ENCODE data around the gene ADAMTS4. TPM values are rescaled to one million over a fixed set of nuclear protein-coding genes. Genes with fewer than 3 reads are reported as not detected.

The ADAMTS4 gene
- total and polyA plus RNA-seq, 9 of the 15 experiments (the other 6 are each of a cell fraction or from before 2014, with no cell fraction given): 0.07 to 3.7 (median 0.41) TPM

DNA sequence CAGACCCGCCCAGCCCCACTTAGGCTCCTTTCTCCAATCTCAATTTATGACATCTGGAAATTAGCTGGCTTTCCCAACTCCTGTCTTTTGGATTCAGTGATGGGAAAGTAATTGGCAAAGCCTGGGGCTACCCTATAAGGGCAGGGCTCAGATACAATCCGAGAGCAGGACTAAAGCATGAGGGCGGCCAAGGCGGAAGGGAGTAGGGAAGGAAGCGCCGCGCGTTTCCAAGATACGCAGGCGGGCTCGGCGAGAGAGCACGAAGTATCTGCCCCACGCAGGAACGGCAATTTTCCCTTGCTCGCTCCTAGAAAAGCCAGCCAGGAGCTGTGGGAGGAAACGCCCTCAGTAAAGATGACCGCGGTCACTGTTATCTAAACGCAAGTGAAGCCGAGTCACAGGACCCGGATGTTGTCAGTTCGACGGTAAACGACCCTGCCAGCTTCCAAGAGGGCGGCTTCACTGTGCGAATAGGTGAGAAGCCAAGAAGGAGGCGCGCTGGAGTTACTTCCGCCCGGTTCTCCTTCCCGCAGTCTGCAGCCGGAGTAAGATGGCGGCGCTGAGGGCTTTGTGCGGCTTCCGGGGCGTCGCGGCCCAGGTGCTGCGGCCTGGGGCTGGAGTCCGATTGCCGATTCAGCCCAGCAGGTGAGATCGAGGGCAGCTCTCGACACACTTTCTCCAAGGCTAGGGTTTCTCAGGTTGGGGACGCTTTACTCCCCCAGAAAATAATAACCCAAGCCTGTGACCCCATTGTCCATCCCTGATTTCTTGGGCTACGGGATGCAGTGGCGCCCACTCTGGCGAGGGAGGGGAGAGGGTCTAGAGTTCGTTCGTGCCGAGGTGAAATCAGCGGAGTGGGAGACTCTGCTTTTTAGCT lies 3.2 kb upstream of the ADAMTS4 start, which contains the start of gene NDUFS2 (continued):
- TF ChIP-seq, protein P1, sequence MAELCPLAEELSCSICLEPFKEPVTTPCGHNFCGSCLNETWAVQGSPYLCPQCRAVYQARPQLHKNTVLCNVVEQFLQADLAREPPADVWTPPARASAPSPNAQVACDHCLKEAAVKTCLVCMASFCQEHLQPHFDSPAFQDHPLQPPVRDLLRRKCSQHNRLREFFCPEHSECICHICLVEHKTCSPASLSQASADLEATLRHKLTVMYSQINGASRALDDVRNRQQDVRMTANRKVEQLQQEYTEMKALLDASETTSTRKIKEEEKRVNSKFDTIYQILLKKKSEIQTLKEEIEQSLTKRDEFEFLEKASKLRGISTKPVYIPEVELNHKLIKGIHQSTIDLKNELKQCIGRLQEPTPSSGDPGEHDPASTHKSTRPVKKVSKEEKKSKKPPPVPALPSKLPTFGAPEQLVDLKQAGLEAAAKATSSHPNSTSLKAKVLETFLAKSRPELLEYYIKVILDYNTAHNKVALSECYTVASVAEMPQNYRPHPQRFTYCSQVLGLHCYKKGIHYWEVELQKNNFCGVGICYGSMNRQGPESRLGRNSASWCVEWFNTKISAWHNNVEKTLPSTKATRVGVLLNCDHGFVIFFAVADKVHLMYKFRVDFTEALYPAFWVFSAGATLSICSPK (IDR thresholded peaks at IDR 0.05; ENCODE audit: borderline replicate concordance): no peak
- TF ChIP-seq, protein P2, sequence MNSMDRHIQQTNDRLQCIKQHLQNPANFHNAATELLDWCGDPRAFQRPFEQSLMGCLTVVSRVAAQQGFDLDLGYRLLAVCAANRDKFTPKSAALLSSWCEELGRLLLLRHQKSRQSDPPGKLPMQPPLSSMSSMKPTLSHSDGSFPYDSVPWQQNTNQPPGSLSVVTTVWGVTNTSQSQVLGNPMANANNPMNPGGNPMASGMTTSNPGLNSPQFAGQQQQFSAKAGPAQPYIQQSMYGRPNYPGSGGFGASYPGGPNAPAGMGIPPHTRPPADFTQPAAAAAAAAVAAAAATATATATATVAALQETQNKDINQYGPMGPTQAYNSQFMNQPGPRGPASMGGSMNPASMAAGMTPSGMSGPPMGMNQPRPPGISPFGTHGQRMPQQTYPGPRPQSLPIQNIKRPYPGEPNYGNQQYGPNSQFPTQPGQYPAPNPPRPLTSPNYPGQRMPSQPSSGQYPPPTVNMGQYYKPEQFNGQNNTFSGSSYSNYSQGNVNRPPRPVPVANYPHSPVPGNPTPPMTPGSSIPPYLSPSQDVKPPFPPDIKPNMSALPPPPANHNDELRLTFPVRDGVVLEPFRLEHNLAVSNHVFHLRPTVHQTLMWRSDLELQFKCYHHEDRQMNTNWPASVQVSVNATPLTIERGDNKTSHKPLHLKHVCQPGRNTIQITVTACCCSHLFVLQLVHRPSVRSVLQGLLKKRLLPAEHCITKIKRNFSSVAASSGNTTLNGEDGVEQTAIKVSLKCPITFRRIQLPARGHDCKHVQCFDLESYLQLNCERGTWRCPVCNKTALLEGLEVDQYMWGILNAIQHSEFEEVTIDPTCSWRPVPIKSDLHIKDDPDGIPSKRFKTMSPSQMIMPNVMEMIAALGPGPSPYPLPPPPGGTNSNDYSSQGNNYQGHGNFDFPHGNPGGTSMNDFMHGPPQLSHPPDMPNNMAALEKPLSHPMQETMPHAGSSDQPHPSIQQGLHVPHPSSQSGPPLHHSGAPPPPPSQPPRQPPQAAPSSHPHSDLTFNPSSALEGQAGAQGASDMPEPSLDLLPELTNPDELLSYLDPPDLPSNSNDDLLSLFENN (IDR thresholded peaks at IDR 0.05; ENCODE audit: low read depth in 2 of 2, low read length in 2 of 2): no peak; a peak in 1 of 4 replicates
- TF ChIP-seq HLTF (IDR thresholded peaks at IDR 0.05) (no peak), ZNF124 (CRISPR knock-in tag; IDR thresholded peaks at IDR 0.05) (no peak), SNIP1 (IDR thresholded peaks at IDR 0.05; ENCODE audit: low read depth) (no peak), CHD2 (IDR thresholded peaks at IDR 0.05; ENCODE audit: low read depth, low read length) (no peak), ZNF444 (CRISPR knock-in tag; IDR thresholded peaks at IDR 0.05) (no peak), ZNF76 (CRISPR knock-in tag; IDR thresholded peaks at IDR 0.05; ENCODE audit: borderline replicate concordance) (no peak), NR2C1 (IDR thresholded peaks at IDR 0.05) (peak; percentile 97), NR2C1 (tag; IDR thresholded peaks at IDR 0.05) (peak; percentile 99), PTRF (tag; IDR thresholded peaks at IDR 0.05) (no peak), TGIF2 (CRISPR knock-in tag; IDR thresholded peaks at IDR 0.05) (no peak), GABPA (tag; conservative IDR thresholded peaks at IDR 0.05; ENCODE audit: low read depth) (peak; percentile 97), ATF1 (CRISPR knock-in tag; IDR thresholded peaks at IDR 0.05) (no peak), ATF1 (tag; IDR thresholded peaks at IDR 0.05) (peak; percentile 94), ESRRA (IDR thresholded peaks at IDR 0.05; ENCODE audit: borderline replicate concordance, low read depth) (peak; percentile 91), MTA2 (IDR thresholded peaks at IDR 0.05; ENCODE audit: low read depth) (no peak), MEIS2 (IDR thresholded peaks at IDR 0.05; ENCODE audit: partially characterized antibody) (no peak)
- TF ChIP-seq, protein P3, sequence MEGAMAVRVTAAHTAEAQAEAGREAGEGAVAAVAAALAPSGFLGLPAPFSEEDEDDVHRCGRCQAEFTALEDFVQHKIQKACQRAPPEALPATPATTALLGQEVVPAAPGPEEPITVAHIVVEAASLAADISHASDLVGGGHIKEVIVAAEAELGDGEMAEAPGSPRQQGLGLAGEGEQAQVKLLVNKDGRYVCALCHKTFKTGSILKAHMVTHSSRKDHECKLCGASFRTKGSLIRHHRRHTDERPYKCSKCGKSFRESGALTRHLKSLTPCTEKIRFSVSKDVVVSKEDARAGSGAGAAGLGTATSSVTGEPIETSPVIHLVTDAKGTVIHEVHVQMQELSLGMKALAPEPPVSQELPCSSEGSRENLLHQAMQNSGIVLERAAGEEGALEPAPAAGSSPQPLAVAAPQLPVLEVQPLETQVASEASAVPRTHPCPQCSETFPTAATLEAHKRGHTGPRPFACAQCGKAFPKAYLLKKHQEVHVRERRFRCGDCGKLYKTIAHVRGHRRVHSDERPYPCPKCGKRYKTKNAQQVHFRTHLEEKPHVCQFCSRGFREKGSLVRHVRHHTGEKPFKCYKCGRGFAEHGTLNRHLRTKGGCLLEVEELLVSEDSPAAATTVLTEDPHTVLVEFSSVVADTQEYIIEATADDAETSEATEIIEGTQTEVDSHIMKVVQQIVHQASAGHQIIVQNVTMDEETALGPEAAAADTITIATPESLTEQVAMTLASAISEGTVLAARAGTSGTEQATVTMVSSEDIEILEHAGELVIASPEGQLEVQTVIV (CRISPR knock-in tag; IDR thresholded peaks at IDR 0.05; ENCODE audit: borderline replicate concordance): no peak
- TF ChIP-seq, protein P4, sequence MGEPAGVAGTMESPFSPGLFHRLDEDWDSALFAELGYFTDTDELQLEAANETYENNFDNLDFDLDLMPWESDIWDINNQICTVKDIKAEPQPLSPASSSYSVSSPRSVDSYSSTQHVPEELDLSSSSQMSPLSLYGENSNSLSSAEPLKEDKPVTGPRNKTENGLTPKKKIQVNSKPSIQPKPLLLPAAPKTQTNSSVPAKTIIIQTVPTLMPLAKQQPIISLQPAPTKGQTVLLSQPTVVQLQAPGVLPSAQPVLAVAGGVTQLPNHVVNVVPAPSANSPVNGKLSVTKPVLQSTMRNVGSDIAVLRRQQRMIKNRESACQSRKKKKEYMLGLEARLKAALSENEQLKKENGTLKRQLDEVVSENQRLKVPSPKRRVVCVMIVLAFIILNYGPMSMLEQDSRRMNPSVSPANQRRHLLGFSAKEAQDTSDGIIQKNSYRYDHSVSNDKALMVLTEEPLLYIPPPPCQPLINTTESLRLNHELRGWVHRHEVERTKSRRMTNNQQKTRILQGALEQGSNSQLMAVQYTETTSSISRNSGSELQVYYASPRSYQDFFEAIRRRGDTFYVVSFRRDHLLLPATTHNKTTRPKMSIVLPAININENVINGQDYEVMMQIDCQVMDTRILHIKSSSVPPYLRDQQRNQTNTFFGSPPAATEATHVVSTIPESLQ (CRISPR knock-in tag; IDR thresholded peaks at IDR 0.05): no peak
